Fibroblast of skin of right quadriceps (primary cell): ENCODE measurements around the gene NUBP2.

Source experiments
- DNase-seq: peaks from one replicate; pipeline ENCODE4 v3.0.0-alpha.2; 2013

The NUBP2 gene, protein sequence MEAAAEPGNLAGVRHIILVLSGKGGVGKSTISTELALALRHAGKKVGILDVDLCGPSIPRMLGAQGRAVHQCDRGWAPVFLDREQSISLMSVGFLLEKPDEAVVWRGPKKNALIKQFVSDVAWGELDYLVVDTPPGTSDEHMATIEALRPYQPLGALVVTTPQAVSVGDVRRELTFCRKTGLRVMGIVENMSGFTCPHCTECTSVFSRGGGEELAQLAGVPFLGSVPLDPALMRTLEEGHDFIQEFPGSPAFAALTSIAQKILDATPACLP

DNA sequence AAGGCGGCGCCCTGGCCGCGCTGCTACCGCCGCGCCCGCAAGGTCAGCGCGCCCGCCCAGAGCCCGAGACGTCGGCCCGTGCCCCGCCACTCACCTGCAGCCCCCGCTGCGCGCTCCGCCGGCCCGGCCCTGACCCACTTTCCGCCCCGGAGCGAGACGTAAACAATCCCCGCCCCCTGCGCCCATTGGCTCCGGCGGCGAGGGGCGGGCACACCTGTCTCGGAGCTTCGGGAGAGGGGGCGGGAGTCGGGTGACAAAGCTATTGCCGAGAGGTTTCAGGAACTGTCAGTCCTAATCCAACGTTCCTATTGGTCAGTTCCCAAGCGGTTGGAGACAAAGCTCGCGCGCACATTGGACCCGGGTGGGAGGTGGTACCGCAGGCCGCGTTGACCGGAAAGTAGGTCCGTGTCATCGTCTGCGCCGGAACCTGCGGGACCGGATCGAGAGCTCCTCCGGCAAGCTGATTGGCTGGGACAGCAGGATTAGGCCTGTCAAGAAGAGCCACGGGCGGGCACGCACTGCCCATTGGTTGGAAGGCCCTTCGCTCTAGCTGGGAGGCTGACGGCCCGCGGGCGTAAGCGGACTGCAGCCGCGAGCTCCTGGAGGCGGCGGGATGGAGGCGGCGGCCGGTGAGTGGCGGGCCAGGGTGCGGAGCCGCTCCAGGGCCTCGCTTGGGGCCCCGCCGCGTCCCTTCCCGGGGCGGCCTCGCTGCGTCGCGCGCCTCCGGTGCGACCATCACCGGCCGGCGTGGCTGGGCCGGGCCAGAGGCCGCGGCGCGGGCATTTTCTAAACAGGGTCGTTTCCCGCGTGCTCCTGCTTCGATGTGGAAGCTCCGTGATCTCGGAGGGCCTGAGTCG is at the start of gene NUBP2, which contains the start of gene SPSB3:
Gene NUBP2, plus strand, starts transcription at position 553 of the 857 bp plus-strand sequence. Its CDS starts 61 bp downstream, at position 614.
Gene SPSB3, minus strand, starts transcription at position 164 of the 857 bp plus-strand sequence. CDS start 1,088 bp downstream, outside the sequence.
- peak; percentile 100 for DNase-seq

DNA sequence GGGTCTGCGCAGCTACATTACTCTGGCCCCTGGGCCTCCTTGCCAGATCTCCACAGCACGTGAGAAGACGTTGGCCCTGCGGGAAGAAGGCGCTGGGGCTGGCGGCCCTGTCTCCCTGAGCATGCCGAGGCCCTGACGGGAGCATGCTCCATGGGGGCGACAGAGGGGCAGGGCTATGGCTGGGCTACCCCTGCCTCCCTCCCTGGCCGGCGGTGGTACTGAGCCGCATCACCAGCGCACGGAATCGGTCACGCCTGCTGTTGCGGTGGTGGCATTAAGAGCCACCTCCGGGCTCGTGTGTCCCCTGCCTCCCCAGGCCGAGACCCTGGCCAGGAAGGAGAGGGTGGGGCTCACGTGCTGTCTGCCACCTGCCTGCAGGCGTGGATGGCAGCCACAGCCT is 48.6 kb upstream of the NUBP2 start:
- DNase-seq: no peak

- DNase-seq: no peak
Observed at GRCh38 chr16:1734816-1735215, 47.9 kb upstream of the NUBP2 start.

DNA sequence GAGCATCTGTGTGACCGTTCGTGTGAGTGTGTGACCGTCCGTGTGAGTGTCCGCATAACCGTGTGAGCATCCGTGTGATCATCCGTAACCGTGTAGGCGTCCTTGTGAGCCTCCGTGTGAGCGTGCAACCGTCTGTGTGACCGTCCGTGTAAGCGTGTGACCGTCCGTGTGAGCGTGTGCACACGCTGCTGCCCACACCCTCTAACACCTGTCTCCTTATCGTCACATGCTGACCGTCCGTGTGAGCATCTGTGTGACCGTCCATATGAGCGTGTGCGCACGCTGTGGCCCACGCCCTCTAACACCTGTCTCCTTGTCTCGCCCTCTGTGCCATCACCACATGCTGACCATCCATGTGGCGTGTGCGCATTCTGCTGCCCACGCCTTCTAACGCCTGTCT is 42.5 kb upstream of the NUBP2 start:
- no peak for DNase-seq

- DNase-seq: no peak
Observed at GRCh38 chr16:1740781-1741490, 41.8 kb upstream of the NUBP2 start.

GRCh38 chr16:1741553-1742165 is 41.1 kb upstream of the NUBP2 start:
- no peak for DNase-seq

DNA sequence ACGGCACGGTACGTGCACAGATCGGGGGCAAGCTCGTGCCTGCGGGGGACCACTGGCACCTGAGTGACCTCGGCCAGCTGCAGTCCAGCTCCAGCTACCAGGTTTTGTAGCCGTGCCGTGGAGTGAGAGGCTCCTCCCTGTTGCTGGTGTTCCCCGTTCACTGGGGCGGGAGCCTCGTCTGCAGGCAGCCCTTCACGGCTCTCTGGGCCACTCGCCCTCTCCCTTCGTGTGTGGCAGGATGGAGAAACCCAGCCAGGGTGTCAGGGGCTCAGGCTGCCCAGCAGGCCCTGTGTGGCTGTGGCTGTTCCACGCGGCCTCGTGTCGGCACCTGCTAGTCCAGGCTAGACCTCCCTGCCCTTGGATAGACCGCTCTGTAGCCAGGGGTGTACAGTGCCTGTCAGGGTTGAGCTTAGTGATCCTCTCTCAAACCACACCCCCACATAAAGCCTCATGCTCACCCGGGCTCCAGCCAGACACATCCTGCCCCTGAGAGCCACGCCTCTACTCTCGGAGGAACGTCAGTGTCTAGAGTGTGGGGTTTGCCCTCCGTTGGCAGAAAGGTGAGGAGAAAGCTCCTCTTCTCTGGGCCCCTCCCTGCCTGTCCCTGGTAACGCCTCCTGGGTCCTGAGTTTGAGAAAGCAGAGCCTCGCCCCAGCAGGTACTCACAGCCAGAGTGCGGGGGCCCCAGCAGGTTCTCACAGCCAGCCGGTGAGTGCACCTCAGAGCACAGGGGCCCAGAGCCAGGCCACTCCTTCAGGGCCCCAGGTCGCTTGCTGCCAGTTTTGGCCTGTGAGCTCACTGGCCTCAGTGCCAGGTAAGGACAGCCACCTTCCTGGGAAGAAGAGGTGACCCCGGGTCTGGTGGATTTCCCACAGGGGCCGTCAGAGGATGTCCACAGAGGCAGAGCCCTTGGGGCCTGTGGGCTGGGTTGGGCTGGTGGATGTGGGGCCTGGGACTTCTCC is 39.1 kb upstream of the NUBP2 start:
- DNase-seq: no peak

- DNase-seq: no peak
Observed at GRCh38 chr16:1744338-1744840, 38.4 kb upstream of the NUBP2 start.

GRCh38 chr16:1745181-1745899 is 37.4 kb upstream of the NUBP2 start:
- DNase-seq: peak; percentile 81

DNA sequence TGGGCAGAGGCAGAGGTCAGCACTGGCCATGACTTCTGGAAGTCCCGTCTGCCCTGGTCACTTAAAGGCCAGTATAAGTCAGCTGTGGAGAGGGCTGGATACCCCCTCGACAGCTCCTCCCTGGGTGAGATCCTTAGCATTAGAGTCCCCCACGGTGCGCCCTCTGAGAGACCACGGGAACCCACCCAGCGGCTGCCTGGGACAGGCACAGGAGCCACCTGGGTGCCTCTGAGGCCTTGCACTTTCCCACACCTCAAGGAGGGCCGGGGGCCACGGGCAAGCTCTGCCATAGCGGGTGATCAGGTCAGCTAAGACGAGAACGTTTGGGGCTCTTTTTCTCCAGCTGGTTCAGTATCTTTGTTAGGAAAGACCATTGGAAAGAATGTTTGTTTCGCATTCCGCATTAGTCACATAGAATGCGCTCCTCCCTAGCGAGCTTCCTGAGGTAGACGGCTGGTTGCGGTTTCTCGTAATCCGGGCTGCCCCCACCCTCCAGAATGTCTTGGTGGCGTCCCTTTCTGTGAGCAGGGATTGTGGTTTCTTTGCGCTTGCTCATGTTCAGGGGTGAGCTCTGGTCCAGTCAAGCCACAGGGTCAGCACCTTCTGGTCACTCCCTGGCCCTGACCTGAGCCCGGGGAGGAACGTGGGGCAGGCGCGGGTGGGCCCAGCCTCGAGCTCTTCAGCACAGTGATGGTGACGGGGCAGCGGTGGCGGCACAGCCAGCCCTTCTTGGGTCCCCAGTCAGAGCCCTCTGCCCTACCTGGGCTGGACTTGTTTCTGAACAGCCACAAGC is 36.7 kb upstream of the NUBP2 start:
- DNase-seq: peak; percentile 73

DNA sequence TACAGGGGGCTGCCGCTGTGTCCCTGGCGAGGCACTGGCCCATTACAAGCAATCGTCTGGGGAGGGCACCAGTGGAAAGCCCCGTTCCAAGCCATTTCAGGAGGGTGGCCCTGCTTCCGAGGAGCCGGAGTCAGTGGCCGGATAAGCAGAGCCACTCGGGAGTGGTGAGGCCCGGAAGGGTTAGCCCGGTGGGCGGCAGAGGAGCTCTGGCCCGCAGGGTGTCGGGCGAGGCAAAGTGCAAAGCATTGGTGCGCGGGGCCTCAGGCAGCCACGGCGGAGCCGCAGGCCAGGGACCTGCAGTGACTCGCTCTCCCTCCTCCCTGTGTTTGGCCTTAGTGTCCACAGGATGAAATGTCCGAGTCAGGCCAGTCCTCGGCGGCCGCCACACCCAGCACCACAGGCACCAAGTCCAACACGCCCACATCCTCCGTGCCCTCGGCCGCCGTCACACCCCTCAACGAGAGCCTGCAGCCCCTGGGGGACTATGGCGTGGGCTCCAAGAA is 36.0 kb upstream of the NUBP2 start:
- DNase-seq: no peak

DNA sequence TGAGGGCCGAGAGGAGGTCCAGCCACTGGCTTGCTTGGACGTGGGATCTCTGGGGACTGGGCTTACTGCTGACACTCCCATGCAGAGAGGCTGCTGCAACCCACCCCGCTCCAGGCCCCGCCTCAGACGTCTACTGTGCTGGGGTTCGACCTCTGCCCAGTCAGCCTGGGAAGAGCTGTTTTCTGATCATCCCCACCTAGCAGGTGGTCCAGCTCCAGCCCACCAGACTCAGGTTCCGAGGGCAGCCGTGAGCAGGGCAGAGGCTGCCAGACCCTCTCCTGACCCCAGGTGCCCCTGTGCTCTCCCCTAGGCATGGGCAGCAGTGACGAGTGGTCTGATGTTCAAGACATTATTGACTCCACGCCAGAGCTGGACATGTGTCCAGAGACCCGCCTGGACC is 34.8 kb upstream of the NUBP2 start:
- DNase-seq: no peak

- no peak for DNase-seq
Observed at GRCh38 chr16:1749152-1750117, 33.3 kb upstream of the NUBP2 start.

DNA sequence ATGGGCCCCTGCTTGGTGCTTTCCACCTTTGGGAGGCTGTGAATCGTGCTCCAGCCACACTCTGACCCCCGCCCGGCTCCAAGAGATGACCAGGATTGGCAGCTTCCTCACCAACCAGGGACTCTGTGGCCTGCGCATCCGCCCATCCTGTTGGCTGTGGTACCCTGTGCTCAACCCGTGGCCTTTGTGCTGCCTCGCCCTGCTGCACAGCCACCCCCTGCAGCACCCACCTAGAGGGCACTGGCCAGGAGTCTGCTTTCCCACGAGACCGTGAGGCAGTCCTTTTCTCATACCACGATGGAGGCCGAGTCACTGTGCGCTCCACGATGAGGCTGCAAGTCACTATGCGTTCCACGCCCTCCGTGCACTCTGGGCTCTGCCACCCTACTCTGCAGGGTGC is 30.8 kb upstream of the NUBP2 start:
- DNase-seq: no peak

- no peak for DNase-seq
Observed at GRCh38 chr16:1752853-1753252, 29.9 kb upstream of the NUBP2 start.

DNA sequence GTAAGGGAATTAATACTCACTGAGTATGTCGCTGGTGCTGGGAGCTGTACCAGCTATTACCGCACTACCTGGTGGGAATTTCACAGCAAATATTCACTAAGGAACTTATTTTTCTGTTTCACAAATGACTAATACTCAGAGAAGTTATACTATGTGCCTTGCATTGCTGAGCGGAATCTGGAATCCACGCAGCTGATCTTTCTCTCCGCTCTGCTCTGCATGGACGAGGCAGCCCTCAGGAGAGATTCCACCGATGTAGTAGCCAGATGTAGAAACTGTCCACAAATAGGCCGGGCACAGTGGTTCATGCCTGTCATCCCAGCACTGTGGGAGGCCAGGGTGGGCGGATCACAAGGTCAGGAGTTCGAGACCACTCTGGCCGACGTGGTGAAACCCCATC is 28.6 kb upstream of the NUBP2 start:
- DNase-seq: no peak

GRCh38 chr16:1757714-1758461 is 24.9 kb upstream of the NUBP2 start:
- no peak for DNase-seq

GRCh38 chr16:1758923-1759322 is 23.8 kb upstream of the NUBP2 start:
- DNase-seq: no peak
